Activated CD8-positive, alpha-beta memory T cell treated with anti-CD3 and anti-CD28 coated beads, Interleukin-2, amount 50 U/mL, for 24 hours (primary cell): Measurements from ENCODE around the gene RNPEP.
"Not testable (repeated sequence)": the region's sequence is repeated elsewhere in the genome, so short reads cannot be mapped to it uniquely, and the experiment has no call there.

Experiments used
- DNase-seq: peaks from one replicate; pipeline ENCODE4 v3.0.0-alpha.2; 2020; ENCODE audit errors: extremely low read depth

Gene RNPEP

DNA sequence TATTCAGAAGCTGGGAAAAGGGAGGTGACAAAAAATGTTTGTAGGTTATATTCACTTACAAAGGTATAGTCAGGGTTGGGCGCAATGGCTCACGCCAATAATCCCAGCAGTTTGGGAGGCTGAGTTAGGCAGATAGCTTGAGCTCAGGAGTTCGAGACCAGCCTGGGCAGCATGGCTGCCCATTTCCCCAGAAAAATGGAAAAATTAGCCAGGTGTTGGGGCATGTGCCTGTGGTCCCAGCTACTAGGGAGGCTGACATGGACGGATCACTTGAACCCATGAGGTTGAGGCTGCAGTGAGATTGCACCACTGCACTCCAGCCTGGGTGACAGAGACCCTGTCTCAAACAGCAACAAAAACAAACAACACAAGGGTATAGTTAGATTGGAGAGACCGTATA is 24.1 kb upstream of the RNPEP start:
- DNase-seq, result no peak

GRCh38 chr1:201962382-201962781 is 20.1 kb upstream of the RNPEP start:
- DNase-seq, result not testable (repeated sequence)

- no peak for DNase-seq
Observed at GRCh38 chr1:201964261-201964660, 18.2 kb upstream of the RNPEP start.

- no peak for DNase-seq
Observed at GRCh38 chr1:201966171-201966570, 16.3 kb upstream of the RNPEP start.

- DNase-seq, result no peak
Observed at GRCh38 chr1:201968202-201968925, 14.1 kb upstream of the RNPEP start.

- no peak for DNase-seq
Observed at GRCh38 chr1:201970334-201971159, 11.9 kb upstream of the RNPEP start.

GRCh38 chr1:201982082-201982622 is 296 bp upstream of the RNPEP start:
- DNase-seq, result no peak

GRCh38 chr1:201983380-201983805 is 945 bp downstream of the RNPEP start:
- no peak for DNase-seq

DNA sequence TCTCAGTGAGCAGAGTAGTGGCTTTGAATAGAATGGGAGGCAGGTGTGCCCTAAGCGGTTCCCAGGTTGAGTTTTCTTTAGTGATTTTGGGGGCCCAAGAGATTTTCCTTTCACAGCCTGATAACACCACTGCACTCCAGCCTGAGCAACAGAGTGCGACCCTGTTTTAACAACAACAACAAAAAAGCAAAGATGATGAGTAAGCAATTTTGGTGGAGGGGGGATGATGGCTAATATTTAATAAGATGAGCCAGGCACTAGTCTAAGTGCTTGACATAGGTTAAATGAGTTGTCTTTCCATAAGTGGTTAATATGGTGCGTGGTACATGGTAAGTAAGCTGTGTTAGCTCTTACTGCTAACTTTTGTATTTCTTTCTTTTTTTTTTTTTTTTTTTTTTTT is 2.0 kb downstream of the RNPEP start:
- no peak for DNase-seq

- no peak for DNase-seq
Observed at GRCh38 chr1:201985355-201985754, 2.9 kb downstream of the RNPEP start.

- no peak for DNase-seq
Observed at GRCh38 chr1:201988601-201989000, 6.2 kb downstream of the RNPEP start.

DNA sequence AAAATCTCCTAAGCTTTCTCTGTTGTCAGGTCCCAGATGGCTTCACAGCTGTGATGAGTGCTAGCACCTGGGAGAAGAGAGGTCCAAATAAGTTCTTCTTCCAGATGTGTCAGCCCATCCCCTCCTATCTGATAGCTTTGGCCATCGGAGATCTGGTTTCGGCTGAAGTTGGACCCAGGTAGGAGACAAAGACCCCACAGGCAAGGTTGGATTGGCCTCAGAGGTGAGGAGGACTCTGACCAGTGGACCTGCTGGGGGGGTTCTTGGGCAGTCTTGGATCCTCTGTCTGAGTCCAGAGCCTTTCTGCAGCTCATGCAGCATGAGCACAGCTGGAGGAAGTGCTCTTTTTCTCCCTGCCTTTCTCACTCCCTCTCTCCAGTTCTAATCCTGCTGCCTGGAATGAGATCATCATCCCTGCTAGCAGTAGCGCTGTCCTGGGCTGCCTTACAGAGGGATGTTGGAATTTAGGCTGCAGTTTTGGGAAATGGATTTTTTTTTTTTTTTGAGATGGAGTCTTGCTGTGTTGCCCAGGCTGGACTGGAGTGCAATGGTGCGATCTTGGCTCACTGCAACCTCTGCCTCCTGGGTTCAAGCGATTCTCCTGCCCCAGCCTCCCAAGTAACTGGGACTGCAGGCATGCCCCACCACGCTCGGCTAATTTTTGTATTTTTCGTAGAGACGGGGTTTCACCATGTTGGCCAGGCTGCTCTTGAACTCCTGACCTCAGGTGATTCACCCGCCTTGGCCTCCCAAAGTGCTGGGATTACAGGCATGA is 7.1 kb downstream of the RNPEP start:
- no peak for DNase-seq

DNA sequence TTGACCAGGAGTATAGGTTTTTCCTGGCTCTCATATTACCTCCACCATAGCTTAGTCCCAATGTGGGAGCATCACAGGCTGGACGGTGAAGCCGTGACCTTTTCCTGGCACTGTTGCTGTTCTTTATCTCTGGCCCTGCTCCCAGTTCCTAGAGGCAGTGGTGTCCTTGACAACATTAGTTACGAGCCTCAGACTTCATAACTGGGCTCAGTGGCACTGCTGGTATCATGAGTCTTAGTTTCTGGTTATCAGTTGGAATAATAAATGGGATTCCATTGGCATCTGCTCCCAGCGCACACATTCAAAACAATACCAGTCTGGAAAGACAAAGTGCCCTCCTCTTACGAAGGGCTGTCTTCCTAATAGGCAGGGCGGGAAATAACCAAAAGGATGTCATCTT is 8.0 kb downstream of the RNPEP start:
- no peak for DNase-seq

DNA sequence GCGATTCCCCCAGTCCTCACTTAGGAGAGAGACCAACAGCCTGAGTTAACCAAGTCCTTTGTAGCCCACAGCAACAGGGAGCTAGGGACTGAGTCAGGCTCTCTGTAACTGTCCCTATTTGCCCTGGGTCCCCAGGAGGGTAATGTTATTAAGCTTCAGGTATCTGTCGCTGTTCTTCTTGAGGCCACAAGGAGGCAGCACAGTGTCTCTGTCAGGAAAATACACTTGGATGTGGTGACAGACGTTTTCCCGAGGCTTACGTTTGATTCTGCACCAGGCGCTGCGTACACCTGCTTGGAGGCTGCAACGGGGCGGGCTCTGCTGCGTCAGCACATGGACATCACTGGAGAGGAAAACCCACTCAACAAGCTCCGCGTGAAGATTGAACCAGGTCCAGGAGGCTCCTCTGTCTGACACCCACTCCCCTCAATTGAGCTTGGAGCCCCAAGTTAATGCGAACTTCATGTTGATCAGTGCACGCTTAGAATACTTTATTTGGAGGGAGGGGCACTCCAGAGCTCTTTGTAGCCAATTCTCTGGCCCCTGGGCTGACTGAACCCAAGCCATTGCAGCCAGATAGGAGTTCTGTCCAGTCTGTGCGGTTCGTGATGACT is 17.3 kb downstream of the RNPEP start:
- no peak for DNase-seq

DNA sequence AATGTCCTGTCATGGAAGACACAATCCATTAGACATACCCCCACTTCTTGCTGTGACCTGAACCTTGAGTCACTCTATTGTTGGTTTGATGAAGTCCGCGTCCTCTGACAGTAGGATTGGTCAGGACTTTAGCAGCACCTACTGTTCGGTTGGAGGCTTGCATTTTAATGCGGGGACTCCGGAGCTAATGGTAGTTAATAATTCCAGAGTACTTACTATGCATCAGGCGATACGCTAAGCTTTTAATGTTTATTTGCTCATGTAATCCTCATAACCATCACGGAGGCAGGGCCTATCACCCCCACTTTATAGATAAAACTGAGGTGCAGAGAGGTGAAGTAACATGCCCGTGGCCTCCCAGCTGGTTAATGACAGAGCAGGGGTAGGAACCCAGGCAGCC is 20.1 kb downstream of the RNPEP start:
- no peak for DNase-seq

DNA sequence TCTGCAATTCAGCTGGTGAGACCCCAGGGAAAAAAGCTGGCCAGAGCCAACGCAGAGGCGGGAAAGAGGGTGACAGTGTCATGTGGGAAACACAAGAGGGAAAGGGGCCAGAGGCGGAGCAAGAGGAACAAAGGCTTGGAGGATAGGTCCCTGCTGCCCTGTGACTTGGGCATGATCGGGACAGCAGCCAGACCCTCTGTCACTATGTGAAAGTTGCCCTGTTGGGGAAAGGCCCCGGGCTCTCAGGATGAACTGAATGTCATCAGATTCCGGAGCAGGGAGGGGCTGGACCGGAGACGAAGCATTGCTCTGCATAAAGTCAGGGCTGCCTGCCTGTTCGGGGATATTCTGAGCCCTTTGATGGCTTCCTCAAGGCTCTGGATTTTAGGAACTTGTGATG is 22.3 kb downstream of the RNPEP start:
- DNase-seq, result no peak

DNA sequence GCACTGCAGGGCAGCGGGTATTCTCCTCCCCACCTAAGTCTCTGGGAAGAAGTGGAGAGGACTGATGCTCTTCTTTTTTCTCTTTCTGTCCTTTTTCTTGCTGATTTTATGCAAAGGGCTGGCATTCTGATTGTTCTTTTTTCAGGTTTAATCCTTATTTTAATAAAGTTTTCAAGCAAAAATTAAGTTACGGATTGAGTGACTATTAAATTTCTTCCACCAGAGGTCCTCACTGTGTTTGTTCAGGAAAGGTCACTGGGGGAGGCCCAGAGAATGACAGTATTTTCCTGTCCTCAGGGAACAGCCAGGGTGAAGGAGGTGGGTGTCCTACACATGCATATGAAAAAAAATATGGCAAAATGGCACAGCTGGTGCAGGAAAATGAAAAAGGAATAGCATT is 23.5 kb downstream of the RNPEP start:
- no peak for DNase-seq

- no peak for DNase-seq
Observed at GRCh38 chr1:202007304-202007703, 24.9 kb downstream of the RNPEP start.

DNA sequence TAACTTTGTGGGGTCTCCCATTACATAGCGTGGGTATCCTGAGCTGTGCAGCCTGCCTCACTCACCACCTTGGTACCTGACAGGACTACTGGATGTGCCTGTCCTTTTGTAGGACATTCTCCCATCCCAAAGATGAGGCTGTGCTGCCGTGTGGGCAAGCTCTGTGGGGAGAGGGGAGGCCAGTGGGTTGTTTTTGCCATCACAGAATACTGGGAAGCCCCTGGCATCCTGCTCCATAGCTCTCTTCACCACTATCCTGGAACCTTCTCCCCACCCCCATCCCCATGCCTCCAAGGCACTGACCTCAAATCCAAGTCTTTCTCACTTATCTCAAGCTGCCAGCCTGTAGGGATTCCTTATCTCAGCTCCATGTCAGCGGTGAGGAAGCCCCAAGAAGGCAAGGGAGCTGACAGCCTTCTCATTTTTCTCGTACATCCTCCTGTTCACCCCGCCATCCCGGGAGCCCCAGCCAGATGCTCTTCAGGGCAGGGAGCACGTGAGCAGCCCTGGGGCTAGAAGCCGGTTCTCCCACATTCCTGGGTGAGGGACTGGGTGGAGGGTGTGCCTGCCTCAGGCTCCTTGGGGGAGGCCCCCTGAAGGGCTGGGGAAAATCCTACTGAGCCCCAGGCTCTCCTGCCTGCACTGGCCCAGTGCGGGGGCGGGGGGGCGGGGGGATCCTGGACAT is 25.5 kb downstream of the RNPEP start:
- DNase-seq, result no peak

DNA sequence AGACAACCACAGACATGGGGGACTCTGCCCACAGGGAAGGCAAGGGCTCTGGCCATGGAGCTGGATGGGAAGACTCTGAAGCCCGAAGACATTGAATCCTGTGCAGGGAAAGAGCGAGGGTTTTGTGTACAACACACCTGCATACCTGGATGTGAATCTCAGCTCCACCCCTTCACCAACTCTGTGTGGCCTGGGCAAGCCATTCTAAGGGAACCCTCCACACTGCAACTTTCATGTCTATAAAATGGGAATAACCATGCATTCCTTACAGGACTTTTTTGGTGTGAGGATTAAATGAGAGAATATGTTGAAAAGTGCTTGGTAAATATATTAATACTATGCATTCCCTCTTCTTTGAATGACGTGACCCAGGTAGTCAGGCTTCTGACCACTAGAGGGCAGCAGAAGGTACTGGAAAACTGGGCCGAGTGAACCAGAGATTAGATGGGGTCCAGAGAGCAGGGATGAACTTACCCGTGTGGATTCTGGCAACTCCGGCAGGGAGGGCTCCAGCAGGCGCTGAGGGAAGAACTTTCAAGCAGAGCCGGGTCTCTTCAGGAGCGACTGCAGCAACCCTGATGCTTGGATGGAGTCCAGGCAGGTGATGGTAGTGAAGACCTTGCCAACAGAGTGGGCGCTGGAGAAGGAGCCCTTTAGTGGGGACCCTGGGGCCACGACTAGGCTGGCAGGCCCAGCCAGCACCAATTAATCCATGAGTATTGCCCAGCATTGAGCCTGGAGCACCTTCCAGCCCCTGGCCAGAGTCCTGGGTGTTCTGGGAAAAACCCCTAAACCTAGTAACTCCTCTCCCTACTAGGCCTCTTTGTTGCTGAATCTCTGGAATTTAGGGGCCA is 27.1 kb downstream of the RNPEP start:
- DNase-seq, result no peak
